Ovary (tissue), 9 donors: Measurements from ENCODE around the gene ADA. TPM values are rescaled to one million over a fixed set of nuclear protein-coding genes. Genes with fewer than 3 reads are reported as not detected.

Experiments
- DNase-seq, 5 donors: peaks; one replicate each; pipeline ENCODE4 v3.0.0-alpha.2; 2019 to 2020
- H3K27ac ChIP-seq, 2 donors: fragments of 200-600 bp; one replicate each; pipeline versions ENCODE4 v1.5.1 to v1.8.0; 2019 to 2022
- H3K27me3 ChIP-seq: fragments of 200-600 bp; one replicate; pipeline ENCODE4 v1.8.0; 2022
- H3K36me3 ChIP-seq: fragments of 200-600 bp; sonication (generic); one replicate; pipeline ENCODE4 v1.5.1; 2019
- H3K4me1 ChIP-seq: one replicate; pipeline ENCODE4 v1.8.1; 2013; ENCODE audit warnings: mild to moderate bottlenecking, moderate library complexity; ENCODE audit not compliant: insufficient read depth
- H3K4me3 ChIP-seq: fragments of 200-600 bp; sonication (generic); one replicate; pipeline ENCODE4 v1.5.1; 2017
- H3K9me3 ChIP-seq, 2 donors: fragments of 200-600 bp in 1 of 2; sonication (generic) in 1 of 2; one replicate each; pipeline versions ENCODE4 v1.5.1 to v1.8.1; 2013 to 2019; ENCODE audit warnings: mild to moderate bottlenecking in 1 of 2, moderate library complexity in 1 of 2
- CTCF ChIP-seq, 3 donors: fragments of 450-650 bp in 2 of 3; fragments of 200-600 bp in 1 of 3; IDR thresholded peaks; one replicate each; pipeline versions ENCODE4 v1.5.1 to v1.8.0; 2016 to 2022; ENCODE audit warnings: antibody characterized with exemption in 3 of 3, mild to moderate bottlenecking in 1 of 3
- EP300 ChIP-seq: sonication (generic); formaldehyde crosslinking; IDR thresholded peaks from one replicate; pipeline ENCODE4 v1.6.1; 2017; ENCODE audit warnings: antibody characterized with exemption
- POLR2A ChIP-seq: fragments of 450-650 bp; IDR thresholded peaks from one replicate; pipeline ENCODE4 v1.6.1; 2017; ENCODE audit warnings: antibody characterized with exemption, mild to moderate bottlenecking, moderate library complexity
- WGBS, 3 donors: extraction: QIAGEN DNeasy Blood & Tissue Kit in 1 of 3; methylation state at CpG; one replicate each; pipeline versions ENCODE4 v1.1.5 to v1.1.7; 2013 to 2017; 5-methylcytosine and 5-hydroxymethylcytosine counted together
- intact Hi-C, 4 donors: fragments of 100-400 bp; cut with DNase I; formaldehyde crosslinking; loops; one replicate each; pipeline versions ENCODE4 v1.11.0 to v1.15.1; 2022 to 2023
- polyA plus RNA-seq, 2 donors: library from polyadenylated mRNA; stranded (reverse); fragments of 200-250 nt in 1 of 2; fragments of 350-450 nt in 1 of 2; fragmentation: Illumina TruSeq in 1 of 2; extraction: RNeasy Lipid Tissue Mini Kit (QIAGEN cat#74804) in 1 of 2; gene quantifications; one replicate each; pipeline ENCODE4 v1.2.3, GENCODE V29; 2013 to 2014
- total RNA-seq, 7 donors: library from RNA; depleted of rRNA in 2 of 7; stranded (reverse); fragments of >200 nt in 2 of 7; fragmentation: NEBNext Ultra II Directional in 3 of 7; extraction: Animal tissue kit (Norgen Biotek cat#: 25700) in 3 of 7; gene quantifications; one replicate each; pipeline versions ENCODE4 v1.1.0 to v1.2.4, GENCODE V29; 2016 to 2023
- donor health status: DM: no; HTN: no; CAD: no; lungs with moderate emphysema.
- donor health status: DM: no; HTN: no; CAD: no.
- donor health status: Bipolar disorder and iron deficiency.
- donor health status: DM: yes; HTN: yes; CAD: no.
- donor health status: DM: no; HTN: no; CAD: no.
- donor health status: DM: yes; HTN: yes; CAD: no.

The ADA gene
- total and polyA plus RNA-seq, 9 donors: 1.1 to 7.4 (median 3.2) TPM

- Histone ChIP-seq H3K9me3 (no peaks in the 10 kb centered on the region), H3K4me1 (peaks cover 4% of the 10 kb centered on the region), H3K4me3 (no peak overlapping the region), H3K36me3 (no peaks in the 10 kb centered on the region), H3K27me3 (no peaks in the 10 kb centered on the region), H3K27ac (no peak overlapping the region)
- no peak for DNase-seq
- 95 to 97% (median 96%) methylated on average over 6 of the region's 6 CpGs for WGBS, 3 donors
- intact Hi-C loops: no loop called here
- TF ChIP-seq CTCF (IDR thresholded peaks at IDR 0.05) (no peak), EP300 (no peak), POLR2A (no peak)
These were observed 26.7 kb downstream of the ADA start for GRCh38 chr20:44624743-44625271.

- Histone ChIP-seq H3K4me3 (no peak overlapping the region), H3K36me3 (no peaks in the 10 kb centered on the region), H3K4me1 (no peaks in the 10 kb centered on the region), H3K27me3 (no peaks in the 10 kb centered on the region), H3K9me3 (no peaks in the 10 kb centered on the region), H3K27ac (no peak overlapping the region)
- intact Hi-C loops: no loop called here
- WGBS, 3 donors: 96 to 100% (median 96%) methylated on average over 4 of the region's 4 CpGs
- no peak for TF ChIP-seq EP300
- TF ChIP-seq CTCF (IDR thresholded peaks at IDR 0.05): no peak
- TF ChIP-seq POLR2A: no peak
- no peak for DNase-seq
These were observed 27.3 kb downstream of the ADA start for GRCh38 chr20:44624152-44624551.

DNA sequence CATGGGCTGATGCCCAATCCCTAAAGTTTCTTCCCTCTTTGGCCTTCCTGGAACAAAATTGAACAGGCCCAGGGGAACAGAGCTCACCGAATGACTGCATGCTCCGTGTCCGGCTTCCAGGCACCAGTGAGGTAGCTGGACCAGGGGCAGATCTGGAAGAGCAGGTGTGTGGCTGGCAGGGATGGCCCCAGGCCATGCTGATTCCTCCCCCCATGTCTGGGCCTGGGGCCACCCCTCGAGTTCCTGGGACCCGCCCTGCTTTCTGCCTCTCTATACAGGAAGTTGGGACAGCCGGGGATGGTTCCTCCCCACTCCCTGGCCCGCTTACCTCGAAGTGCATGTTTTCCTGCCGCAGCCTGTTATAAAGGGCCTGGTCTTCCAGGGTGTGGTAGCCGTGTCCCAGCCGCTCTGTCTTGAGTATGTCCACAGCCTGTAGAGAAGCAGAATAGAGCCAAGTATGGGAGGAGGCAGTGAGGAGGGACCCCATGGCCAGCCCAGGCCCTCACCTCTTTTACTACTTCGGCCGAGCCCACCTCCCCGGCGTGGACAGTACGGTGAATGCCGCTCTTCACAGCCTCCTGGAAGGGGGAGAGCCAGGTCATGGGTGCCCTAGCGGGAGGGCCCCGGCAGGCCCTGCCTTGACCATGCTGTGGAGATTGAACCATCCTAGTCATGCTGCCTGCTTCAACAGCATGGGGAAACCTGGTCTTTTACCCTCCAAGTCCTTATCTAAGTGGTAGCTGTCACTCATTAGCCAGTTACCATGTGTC, 28.8 kb downstream of the ADA start:
- intact Hi-C loops: no loop called here
- Histone ChIP-seq H3K4me3 (no peak overlapping the region), H3K4me1 (no peaks in the 10 kb centered on the region), H3K27me3 (no peaks in the 10 kb centered on the region), H3K27ac (no peak overlapping the region), H3K36me3 (no peaks in the 10 kb centered on the region), H3K9me3 (no peaks in the 10 kb centered on the region)
- whole genome bisulfite sequencing, 3 donors: 94 to 97% (median 94%) methylated on average over 19 of the region's 19 CpGs
- TF ChIP-seq POLR2A: no peak
- no peak for TF ChIP-seq CTCF (IDR thresholded peaks at IDR 0.05)
- no peak for TF ChIP-seq EP300
- no peak for DNase-seq

- Histone ChIP-seq H3K4me3 (no peak overlapping the region), H3K27ac (no peak overlapping the region), H3K9me3 (no peaks in the 10 kb centered on the region), H3K4me1 (no peaks in the 10 kb centered on the region), H3K36me3 (no peaks in the 10 kb centered on the region), H3K27me3 (no peaks in the 10 kb centered on the region)
- WGBS, 3 donors: 88 to 95% (median 90%) methylated on average over 8 of the region's 8 CpGs
- intact Hi-C loops: no loop called here
- TF ChIP-seq POLR2A (no peak), EP300 (no peak), CTCF (IDR thresholded peaks at IDR 0.05) (no peak)
- DNase-seq: no peak
These were observed 29.6 kb downstream of the ADA start for GRCh38 chr20:44621939-44622338.
